M059J (cell line): ENCODE measurements around the gene MKRN2OS. TPM values are rescaled to one million over a fixed set of nuclear protein-coding genes. Genes with fewer than 3 reads are reported as not detected.
A peak's percentile ranks its signal among the peaks of the same experiment; 100 is the strongest.
"Not testable (repeated sequence)": the region's sequence is repeated elsewhere in the genome, so short reads cannot be mapped to it uniquely, and the experiment has no call there.

Source experiments
- DNase-seq: peaks from one replicate; pipeline ENCODE4 v3.0.0-alpha.2; 2012; ENCODE audit warnings: low read depth
- total RNA-seq: library from RNA; depleted of rRNA; stranded (reverse); fragments of >200 nt; shearing (Covaris generic); gene quantifications from 2 replicates; pipeline ENCODE4 v1.2.3, GENCODE V29; 2014

The MKRN2OS gene
- total RNA-seq, 1 experiment from 2014 or later = not detected

GRCh38 chr3:12561397-12561796, 16.1 kb upstream of the MKRN2OS start:
- no peak for DNase-seq

- DNase-seq = no peak
Measured at GRCh38 chr3:12560505-12561190, 15.3 kb upstream of the MKRN2OS start.

GRCh38 chr3:12559520-12559919, 14.2 kb upstream of the MKRN2OS start:
- DNase-seq = no peak

GRCh38 chr3:12558706-12559105, 13.4 kb upstream of the MKRN2OS start:
- DNase-seq = no peak

- DNase-seq = peak; percentile 14
Measured at GRCh38 chr3:12557473-12558100, 12.3 kb upstream of the MKRN2OS start.

GRCh38 chr3:12556690-12557472, 11.6 kb upstream of the MKRN2OS start, which contains the start of gene MKRN2:
TSS of gene MKRN2 (plus strand) at chr3:12557087. CDS start at chr3:12557151, 64 bp downstream.
- peak; percentile 81 for DNase-seq

GRCh38 chr3:12556314-12556689, 11.0 kb upstream of the MKRN2OS start:
- DNase-seq = no peak

GRCh38 chr3:12553921-12554391, 8.7 kb upstream of the MKRN2OS start:
- DNase-seq = peak; percentile 46

GRCh38 chr3:12549971-12550760, 4.9 kb upstream of the MKRN2OS start:
- DNase-seq = no peak

- no peak for DNase-seq
Measured at GRCh38 chr3:12544652-12545472, 437 bp downstream of the MKRN2OS start.

- not testable (repeated sequence) for DNase-seq
Measured at GRCh38 chr3:12543497-12543896, 1.8 kb downstream of the MKRN2OS start.

- no peak for DNase-seq
Measured at GRCh38 chr3:12541625-12542024, 3.7 kb downstream of the MKRN2OS start.

GRCh38 chr3:12536423-12536822, 8.9 kb downstream of the MKRN2OS start:
- peak; percentile 5 for DNase-seq

- no peak for DNase-seq
Measured at GRCh38 chr3:12532182-12532581, 13.1 kb downstream of the MKRN2OS start.

- no peak for DNase-seq
Measured at GRCh38 chr3:12527757-12528143, 17.5 kb downstream of the MKRN2OS start.

- DNase-seq = no peak
Measured at GRCh38 chr3:12522721-12523120, 22.6 kb downstream of the MKRN2OS start.

- DNase-seq = no peak
Measured at GRCh38 chr3:12521010-12521409, 24.3 kb downstream of the MKRN2OS start.

- no peak for DNase-seq
Measured at GRCh38 chr3:12518261-12519028, 26.9 kb downstream of the MKRN2OS start.

- DNase-seq = no peak
Measured at GRCh38 chr3:12516873-12517272, 28.4 kb downstream of the MKRN2OS start.

GRCh38 chr3:12515631-12516030, 29.7 kb downstream of the MKRN2OS start:
- DNase-seq = no peak
